Cerebellar cortex (tissue), 1 donor: ENCODE results near the gene DARS2.
"Not testable (repeated sequence)": the region's sequence is repeated elsewhere in the genome, so short reads cannot be mapped to it uniquely, and the experiment has no call there.

Experiments
- DNase-seq: peaks from one replicate; pipeline ENCODE4 v3.0.0-alpha.2; 2015; ENCODE audit warnings: low spot score

DARS2 gene, protein sequence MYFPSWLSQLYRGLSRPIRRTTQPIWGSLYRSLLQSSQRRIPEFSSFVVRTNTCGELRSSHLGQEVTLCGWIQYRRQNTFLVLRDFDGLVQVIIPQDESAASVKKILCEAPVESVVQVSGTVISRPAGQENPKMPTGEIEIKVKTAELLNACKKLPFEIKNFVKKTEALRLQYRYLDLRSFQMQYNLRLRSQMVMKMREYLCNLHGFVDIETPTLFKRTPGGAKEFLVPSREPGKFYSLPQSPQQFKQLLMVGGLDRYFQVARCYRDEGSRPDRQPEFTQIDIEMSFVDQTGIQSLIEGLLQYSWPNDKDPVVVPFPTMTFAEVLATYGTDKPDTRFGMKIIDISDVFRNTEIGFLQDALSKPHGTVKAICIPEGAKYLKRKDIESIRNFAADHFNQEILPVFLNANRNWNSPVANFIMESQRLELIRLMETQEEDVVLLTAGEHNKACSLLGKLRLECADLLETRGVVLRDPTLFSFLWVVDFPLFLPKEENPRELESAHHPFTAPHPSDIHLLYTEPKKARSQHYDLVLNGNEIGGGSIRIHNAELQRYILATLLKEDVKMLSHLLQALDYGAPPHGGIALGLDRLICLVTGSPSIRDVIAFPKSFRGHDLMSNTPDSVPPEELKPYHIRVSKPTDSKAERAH

DNA sequence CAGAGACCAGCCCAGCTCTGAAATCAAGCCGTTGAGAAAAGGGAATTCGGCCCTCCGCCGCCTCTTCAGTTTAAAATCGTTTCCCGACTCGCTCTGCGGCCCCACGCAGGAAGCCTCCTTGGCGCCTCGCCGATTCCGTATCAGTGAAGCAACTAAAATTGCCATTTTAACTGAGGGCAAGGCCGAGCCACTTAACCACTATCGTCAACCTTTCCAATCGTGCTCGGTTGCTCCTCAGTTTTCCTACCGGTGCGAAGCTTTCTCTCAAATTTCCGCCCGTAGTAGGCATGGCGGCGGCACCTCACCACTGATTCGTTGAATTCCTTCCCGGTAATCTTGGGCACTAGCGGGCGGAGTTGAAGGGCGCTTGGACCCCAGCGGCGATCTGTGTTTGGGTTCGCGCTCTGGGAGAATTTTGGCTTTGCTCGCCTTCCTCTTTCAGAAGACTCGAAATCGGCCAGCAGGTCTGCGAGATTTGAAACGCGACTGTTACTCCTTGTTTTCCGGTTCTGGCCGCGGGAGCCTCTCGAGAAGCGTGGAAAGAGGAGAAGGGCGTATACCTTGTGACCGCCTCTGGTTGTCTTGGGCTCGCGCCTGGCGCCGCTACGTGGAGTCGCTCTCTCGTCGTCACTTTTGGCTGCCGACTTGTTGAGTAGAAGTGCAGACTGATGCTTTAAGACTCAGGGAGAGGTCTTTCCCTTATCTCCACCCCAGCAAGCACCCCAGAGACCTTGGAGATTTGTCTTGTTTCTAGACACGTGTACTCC is at the start of gene DARS2, which contains the start of gene CENPL:
TSS of gene DARS2 (plus strand) at position 359 of the 767 bp plus-strand sequence. CDS start 557 bp downstream, outside the sequence.
TSS of gene CENPL (minus strand) at position 569 of the 767 bp plus-strand sequence. CDS start 13,584 bp downstream, outside the sequence.
- peak; percentile 99 for DNase-seq

DNA sequence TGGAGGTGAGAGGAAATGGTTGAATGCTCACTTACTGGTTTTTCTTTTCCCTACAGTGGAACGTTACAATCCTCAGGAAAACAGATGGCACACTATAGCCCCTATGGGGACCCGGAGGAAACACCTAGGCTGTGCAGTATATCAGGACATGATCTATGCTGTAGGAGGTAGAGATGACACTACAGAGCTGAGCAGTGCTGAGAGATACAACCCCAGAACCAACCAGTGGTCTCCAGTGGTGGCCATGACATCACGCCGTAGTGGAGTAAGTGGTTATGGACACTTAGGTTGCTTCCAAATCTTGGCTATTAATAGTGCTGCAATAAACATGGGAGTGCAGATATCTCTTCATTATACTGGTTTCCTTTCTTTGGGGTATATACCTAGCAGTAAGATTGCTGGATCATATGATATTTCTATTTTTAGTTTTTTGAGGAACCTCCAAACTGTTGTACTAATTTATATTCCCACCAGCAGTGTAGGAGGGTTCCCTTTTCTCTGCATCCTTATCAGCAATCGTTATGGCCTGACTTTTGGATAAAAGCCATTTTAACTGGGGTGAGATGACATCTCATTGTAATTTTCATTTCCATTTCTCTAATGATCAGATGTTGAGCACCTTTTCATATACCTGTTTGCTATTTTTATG is 48.8 kb upstream of the DARS2 start:
- DNase-seq: no peak

DNA sequence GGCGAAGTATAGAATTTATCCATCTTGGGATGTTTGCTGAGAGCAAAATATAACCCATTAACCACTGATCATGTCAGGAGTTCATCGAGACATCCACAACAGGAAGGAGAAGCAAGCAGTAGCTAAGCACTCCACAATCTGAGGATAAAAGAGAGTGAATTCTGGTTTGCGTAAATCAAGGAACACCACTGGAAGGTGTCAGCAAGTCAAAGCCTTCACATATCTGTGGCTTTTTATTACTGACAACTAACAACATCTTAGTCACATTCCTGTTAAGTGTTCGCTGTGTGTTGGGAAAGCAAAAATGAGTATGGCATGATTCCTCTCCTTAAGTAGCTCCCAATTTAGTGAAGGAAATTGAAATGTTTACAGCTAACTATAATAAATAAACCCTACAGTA is 44.5 kb upstream of the DARS2 start:
- DNase-seq: no peak

DNA sequence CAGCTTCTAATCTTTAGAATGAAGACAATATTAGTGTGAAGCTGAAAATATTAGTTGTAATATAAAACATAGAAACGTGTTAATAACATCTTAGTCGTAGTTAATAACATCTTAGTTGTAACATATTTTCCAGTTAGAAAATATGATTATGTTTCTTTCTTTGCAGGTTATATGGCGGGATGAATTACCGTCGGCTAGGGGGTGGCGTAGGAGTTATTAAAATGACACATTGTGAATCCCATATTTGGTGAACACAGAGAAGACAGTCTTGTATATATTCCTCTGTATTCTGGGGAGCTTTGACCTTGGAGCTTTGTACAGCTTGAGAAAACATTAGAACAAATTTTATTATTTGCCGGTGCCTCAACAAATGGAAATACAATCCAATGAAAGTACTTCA is 39.5 kb upstream of the DARS2 start:
- no peak for DNase-seq

DNA sequence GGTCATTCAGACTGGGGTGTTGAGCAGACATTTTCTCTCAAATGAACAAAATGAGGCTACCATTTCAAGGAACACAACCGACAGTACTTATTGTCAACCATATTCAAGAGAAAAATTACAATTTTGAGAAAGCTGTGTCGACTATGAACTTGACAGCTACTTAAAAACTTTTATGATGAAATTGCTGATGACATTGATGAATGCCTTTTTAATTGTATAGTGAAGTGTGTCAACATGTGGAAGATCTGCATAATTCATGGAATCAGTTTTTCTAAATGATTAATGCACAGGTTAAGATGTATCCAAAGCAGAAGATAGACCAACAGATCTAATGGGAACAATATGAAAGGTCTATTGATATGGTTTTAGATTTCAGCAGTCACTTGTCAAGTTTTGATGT is 34.6 kb upstream of the DARS2 start:
- no peak for DNase-seq

DNA sequence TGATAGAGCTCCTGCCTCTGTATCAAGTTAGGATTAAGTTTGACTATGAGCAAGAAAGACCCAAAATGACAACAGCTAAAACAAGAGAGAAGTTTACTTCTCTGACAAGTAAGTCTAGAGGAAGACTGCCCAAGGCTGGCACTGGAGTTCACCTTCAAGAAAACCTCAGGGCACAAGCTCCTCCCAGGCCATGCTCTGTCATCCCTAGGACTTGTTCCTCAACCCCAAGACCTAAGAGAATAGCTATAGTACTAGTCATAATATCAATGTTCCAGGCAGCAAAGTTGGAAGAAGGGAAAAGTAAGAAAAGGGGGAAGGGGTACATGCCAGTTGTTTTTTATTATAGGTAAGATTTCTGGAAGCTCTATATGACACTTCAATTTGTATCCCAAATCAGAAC is 26.4 kb upstream of the DARS2 start:
- no peak for DNase-seq

DNA sequence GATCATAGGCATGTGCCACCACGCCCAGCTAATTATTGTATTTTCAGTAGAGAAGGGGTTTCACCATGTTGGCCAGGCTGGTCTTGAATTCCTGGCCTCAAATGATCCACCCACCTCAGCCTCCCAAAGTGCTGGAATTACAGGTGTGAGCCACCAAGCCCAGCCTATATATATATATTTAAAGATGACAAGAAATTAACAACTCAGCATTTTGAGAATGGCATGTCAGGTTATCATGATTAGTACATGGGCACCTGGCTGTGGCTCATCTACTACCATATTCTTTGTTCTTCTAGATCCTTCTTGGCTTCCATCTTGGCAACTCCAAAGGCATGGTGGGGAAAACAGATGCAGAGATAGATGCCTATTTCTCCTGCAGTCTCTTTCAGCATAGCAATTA is 24.5 kb upstream of the DARS2 start:
- DNase-seq: not testable (repeated sequence)

DNA sequence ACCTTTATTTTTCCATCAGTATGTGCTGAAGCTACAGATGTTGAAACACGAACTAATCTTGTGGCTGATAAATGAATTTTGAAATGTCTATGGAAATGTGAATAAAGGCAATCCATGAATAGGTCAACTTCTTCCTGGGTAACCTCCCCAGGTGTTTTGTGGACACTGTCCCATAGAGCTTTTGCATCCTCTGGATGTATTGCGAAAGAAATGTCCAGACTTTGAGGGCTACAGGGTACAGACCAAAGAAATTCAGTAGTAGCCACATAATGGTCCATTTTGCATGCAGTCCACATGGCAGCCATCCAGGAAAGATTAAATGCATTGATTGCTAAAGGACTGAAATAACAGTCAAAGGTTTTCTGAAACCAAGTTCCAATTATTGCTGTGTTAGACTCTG is 21.5 kb upstream of the DARS2 start:
- no peak for DNase-seq

DNA sequence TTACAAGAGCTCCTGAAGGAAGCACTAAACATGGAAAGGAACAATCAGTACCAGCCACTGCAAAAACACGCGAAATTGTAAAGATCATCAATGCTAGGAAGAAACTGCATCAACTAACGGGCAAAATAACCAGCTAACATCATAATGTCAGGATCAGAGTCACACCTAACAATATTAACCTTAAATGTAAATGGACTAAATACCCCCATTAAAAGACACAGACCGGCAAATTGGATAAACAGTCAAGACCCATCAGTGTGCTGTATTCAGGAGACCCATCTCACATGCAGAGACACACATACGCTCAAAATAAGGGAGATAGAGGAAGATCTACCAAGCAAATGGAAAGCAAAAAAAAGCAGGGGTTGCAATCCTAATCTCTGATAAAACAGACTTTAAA is 10.8 kb upstream of the DARS2 start:
- DNase-seq: not testable (repeated sequence)

DNA sequence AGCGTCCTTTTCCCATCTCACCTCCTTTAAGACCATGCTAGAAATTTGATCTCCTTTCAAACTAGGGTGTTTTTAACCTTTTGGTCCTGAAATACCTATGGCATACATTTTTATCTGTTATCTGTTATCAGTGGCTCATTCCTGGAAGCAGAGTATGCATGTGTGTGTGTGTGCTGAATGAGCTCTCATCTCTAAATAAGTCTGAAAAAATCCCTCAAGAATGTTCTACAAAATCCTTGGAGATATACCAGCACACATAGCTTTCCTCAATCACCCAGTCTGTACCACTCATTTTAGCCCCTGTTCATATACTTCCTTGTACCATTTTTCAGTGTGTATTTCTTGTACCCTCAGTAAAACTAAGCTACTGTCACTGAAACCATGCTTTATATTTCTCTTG is 6.0 kb upstream of the DARS2 start:
- no peak for DNase-seq

DNA sequence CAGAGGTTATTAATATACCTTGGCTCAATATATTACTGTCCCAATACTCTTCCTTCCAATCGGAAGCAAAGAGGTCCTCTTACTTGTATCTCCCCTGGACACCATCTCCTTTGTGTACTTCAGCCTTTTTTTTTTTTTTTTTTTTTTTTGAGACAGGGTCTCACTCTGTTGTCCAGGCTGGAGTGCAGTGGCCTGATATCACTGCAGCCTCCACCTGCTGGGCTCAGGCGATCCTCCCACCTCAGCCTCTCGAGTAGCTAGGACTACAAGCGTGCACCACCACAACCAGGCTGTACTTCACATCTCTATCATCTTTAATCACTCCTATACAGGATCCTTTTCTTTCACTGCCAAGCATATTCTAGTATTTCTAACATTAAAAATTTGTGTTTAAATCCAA is 2.8 kb upstream of the DARS2 start:
- no peak for DNase-seq

DNA sequence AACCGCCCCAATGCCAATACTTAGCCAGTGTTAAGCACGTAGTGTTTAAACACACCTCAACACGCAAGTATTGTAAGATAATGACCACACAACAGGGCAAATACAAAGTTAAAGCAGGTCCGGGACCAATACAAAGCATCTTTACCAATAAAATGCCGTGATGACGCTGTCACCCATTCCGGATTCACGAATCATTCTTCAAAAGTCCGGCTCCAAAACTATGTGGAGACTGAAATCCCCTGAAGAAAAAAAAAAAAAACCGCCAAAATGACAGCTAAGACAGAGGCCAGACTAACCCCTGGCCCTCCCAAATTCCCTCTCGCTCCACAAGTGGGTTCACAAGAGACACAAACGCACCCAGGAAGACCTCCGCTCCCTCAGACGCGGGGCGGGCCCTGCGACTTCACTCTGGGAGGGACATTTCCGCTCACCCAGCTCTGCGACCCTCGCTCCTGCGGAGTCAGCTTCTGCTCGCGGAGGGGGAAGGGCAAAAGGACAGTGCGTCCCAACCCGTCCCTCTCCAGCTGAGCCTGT is 625 bp upstream of the DARS2 start:
- no peak for DNase-seq

DNA sequence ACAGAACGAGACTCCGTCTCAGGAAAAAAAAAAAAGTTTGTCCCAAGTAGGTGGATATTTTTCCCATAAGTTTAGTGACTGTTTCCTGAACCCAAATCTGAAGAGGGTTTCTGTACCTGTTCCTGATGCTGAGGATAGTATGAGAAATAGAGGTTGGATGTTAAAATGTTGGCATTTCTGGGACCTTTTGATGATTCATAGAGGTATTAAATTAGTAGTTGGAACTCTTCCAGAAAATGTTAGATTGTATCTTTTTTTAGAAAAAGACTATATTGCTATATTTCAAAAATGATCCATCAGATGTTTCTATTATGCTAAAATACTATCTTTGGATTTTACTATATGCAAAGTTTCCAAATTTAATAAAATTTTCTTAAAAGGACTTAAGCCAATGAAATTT is 3.1 kb downstream of the DARS2 start:
- DNase-seq: no peak

DNA sequence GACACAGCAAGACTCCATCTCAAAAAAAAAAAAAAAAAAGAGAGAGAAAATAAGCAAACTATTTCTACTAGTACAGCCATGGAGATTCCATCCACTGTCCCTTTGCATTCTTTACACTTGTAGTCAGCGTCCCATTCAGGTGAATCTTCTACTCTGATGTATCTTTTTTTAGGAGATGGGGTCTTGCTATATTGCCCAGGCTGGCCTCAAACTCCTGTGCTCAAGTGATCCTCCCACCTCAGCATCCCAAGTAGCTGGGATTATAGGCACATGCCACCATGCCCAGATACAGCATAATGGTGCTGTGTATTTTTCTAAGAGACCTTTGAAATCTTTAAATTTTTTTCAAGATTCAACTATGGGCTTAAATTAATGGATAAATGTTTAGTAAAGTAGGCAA is 8.3 kb downstream of the DARS2 start:
- no peak for DNase-seq

DNA sequence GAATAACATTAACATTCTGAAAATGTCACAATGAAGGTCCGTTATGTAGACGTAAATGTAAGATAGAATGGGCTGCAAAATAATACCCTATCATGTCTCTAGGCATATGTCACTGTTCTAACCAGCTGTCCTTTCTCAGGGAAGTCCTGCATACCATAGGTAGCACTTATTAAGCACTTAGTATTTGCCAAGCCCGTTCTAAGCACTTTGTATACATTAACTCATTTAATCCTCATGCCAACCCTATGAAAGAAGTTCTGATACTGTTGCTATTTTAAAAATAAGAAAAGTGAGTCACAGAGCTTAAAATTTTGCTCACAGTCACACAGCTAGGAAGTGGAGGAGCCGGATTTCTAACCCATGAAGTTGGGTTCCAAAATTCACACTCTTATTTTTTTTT is 27.6 kb downstream of the DARS2 start:
- no peak for DNase-seq

DNA sequence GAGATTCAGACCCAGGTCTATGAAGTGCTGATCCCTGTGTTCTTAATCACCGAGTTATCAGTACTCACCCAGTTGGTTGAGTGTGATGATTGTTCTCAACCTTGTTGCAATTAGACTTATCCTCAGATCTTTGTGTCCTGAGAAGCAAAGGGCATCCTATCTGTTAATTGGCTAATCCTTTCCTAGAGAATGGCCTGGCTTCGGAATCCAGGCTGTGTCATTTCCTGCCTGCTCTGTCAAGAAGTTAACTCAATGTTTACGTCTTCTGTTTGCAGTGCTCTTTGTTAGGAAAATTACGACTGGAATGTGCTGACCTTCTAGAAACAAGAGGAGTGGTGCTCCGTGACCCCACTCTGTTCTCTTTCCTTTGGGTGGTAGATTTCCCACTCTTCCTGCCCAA is 28.6 kb downstream of the DARS2 start:
- DNase-seq: no peak

DNA sequence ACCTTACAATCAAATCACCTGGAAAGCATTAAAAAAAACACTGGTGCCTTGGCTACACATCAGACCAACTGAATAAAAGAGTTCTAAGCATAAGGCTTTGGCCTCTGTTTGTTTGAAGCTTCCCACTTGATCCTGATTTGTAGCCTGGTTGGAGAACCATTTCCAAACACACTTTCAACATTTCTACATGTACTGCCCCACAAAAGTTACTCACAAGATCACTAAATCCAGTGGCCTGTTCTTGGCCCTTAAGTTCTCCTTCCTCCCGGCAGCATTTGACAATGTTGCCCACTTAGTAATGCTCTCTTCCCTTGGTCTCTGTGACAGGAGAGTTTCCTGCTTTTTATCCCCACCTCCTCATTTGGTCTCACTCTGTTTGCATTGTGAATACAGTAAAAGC is 31.5 kb downstream of the DARS2 start:
- no peak for DNase-seq

DNA sequence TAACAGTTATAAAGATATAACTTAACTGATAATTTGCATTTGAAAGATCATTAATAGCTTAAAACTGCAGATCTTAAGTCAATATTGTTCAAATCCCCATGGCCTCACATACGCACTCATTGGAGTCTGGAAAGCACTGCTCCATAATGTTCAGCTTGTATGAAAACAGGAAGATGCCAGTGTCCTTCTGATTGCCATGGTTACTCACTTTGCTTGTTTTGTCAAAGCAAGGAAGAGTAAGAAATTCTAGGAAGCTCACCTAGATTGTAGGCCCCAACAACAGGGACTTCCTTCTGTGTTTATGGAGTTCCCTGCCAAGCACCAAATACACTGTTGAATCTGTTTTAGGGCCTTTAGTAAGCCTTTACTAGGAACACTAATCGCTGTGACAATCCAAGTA is 32.4 kb downstream of the DARS2 start:
- no peak for DNase-seq

DNA sequence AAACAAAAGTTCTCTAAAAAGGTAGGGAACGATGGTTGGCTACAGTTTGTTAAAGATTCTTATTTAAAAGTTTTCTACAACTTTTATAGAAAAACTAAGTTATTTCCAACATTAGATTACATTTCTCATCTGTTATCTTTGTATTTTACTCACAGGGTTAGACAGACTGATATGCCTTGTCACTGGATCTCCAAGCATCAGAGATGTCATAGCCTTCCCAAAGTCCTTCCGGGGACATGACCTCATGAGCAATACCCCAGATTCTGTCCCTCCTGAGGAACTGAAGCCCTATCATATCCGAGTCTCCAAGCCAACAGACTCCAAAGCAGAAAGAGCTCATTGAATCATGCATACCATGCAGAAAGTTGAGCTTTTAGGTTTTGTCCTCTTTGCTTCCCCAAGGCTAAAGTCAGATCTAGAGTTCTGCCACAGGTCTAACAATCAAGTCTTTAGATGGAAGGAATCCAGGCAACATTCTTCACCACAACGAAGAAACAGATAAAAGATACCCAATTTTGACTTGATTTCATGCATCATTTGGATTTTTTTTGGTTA is 33.0 kb downstream of the DARS2 start:
- peak; percentile 25 for DNase-seq

DNA sequence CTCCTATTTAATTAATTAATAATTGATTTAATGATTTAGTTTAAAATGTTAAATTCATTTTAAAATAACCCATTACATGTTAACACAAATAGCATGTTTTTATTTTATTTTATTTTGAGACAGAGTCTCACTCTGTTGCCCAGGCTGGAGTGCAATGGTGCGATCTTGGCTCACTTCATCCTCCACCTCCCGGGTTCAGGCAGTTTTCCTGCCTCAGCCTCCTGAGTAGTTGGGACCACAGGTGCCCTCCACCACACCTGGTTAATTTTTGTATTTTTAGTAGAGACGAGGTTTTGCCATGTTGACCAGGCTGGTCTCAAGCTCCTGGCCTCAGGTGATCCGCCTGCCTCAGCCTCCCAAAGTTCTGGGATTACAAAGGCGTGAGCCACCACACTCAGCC is 35.1 kb downstream of the DARS2 start:
- not testable (repeated sequence) for DNase-seq

DNA sequence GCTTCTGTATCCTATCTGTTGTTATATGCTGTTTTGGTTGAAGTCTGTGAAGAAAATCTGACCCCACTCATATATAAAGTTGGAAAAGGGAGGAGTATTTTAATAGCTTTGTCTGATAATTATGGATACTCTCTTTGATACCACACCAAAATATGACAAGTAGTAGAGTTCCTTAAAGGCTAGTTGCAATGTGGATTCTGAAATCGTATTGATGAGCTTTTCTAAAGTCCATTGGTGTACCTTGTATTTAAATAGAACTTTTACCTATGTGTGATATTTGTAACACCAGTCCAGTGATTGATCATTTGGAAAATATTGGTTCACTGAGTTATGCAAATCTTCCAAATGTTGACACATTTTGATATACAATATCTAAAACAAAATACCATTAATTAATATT is 35.6 kb downstream of the DARS2 start:
- no peak for DNase-seq

DNA sequence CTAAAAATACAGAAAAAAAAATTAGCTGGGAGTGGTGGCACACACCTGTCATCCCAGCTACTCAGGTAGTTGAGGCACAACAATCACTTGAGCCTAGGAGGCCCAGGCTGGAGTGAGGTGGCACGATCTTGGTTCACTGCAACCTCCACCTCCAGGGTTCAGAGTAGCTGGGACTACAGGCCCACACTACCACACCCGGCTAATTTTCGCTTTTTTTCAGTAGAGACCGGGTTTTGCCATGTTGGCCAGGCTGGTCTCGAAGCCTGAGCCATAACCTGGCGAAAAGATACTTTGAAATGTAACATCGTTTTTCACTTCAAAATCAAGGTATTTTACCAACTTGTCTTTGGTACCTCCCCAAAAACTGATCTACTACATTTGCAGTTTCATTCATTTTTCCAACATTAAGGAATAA is 37.3 kb downstream of the DARS2 start:
- peak; percentile 48 for DNase-seq
